GM12874 (cell line): ENCODE results near the gene DNAJC27.

Experiments used
- CTCF ChIP-seq: IDR thresholded peaks from 2 replicates; pipeline ENCODE4 v1.5.1; 2011; ENCODE audit warnings: low read depth, mild to moderate bottlenecking, control low read depth, low read length, moderate library complexity; ENCODE audit not compliant: insufficient read depth

Gene DNAJC27

GRCh38 chr2:24919037-24919505 lies 52.7 kb downstream of the DNAJC27 start:
- TF ChIP-seq CTCF: no peak

DNA sequence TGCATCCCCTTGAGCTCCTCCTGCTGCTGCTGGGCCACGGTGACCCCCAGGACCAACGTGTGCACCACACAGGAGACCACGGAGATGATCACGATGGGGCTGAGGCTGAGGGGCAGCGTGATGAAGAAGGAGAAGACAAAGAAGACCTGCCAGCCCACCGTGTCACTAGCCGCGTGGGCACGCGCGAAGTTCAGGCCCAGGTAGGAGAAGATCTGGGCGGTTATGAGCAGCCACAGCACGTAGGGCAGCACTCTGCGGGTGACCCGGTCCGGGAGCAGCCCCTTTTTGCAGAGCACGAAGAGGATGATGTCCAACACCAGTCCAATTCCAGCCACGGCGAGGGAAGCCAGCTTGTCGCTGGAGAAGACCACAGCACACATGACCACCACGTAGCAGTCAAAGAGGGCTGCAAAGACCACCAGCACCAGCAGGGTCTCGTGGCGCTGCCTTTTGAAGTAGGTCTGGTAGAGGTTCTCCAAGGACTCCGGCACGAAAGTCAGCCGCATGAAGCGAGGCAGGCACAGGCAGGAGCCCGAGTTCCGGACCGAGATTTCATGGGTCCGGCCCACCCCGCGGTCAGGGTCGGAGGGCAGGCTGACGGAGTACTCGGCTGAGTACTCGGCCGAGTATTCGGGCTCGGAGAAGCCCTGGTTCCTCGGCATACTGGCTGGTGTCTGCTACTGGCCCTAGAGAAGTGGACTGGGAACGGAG lies 53.3 kb downstream of the DNAJC27 start:
- no peak for TF ChIP-seq CTCF

GRCh38 chr2:24917731-24918325 lies 53.9 kb downstream of the DNAJC27 start:
- TF ChIP-seq CTCF: no peak

DNA sequence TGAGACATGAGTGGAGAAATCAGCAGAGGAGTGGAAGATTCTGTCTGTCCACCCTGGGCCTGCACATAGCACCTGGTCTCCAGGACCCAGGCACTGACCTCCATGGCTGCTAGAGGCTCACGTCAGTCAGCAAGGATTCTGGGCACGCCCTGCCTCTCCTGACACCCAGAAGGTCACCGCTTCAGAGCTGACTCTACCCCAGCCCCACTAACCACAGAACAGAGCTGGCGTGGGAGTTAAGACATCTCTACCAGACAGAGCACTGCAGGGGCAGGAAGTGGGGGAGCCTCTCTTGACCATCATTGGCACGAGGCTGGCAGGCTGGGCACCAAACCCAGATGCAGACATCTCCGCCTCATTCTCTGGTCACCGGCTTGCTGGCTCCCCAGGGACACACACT lies 54.7 kb downstream of the DNAJC27 start:
- no peak for TF ChIP-seq CTCF

- TF ChIP-seq CTCF: no peak
These were observed 56.0 kb downstream of the DNAJC27 start for GRCh38 chr2:24915796-24916195.

- TF ChIP-seq CTCF: no peak
These were observed 56.6 kb downstream of the DNAJC27 start for GRCh38 chr2:24915175-24915574.

- TF ChIP-seq CTCF: no peak
These were observed 57.0 kb downstream of the DNAJC27 start for GRCh38 chr2:24914713-24915112.
